HepG2 (cell line): ENCODE data around the gene SORBS2. TPM values are rescaled to one million over a fixed set of nuclear protein-coding genes. Genes with fewer than 3 reads are reported as not detected.

Experiments used
- ASH2L ChIP-seq: fragments of 300-600, 200-600 bp; sonication (generic); IDR thresholded peaks from 2 replicates; pipeline ENCODE4 v1.7.0; 2017; ENCODE audit warnings: low read depth, mild to moderate bottlenecking, moderate library complexity, mixed read lengths, low read length; ENCODE audit not compliant: insufficient read length
- BCL6 ChIP-seq: IDR thresholded peaks from 2 replicates; pipeline ENCODE4 v1.6.1; 2016; ENCODE audit warnings: missing genetic modification reagents, missing compliant biosample characterization
- KAT8 ChIP-seq: IDR thresholded peaks from 2 replicates; pipeline ENCODE4 v1.6.1; 2016; ENCODE audit warnings: missing genetic modification reagents, missing compliant biosample characterization
- MIER3 ChIP-seq: IDR thresholded peaks from 2 replicates; pipeline ENCODE4 v1.6.1; 2016; ENCODE audit warnings: missing compliant biosample characterization, borderline replicate concordance
- MIXL1 ChIP-seq: IDR thresholded peaks from 2 replicates; pipeline ENCODE4 v1.6.1; 2016
- RXRB ChIP-seq: IDR thresholded peaks from 2 replicates; pipeline ENCODE4 v1.6.1; 2016; ENCODE audit warnings: borderline replicate concordance, missing genetic modification reagents, missing compliant biosample characterization
- SOX13 ChIP-seq, 3 experiments: fragments of 450-650 bp in 1 of 3; sonication (generic) in 1 of 3; formaldehyde crosslinking in 1 of 3; IDR thresholded peaks in 2 of 3; conservative IDR thresholded peaks in 1 of 3; 2 replicates each; pipeline versions ENCODE4 v1.5.0 to v1.6.1; 2016 to 2020; ENCODE audit warnings: antibody characterized with exemption in 1 of 3, mild to moderate bottlenecking in 1 of 3, missing compliant biosample characterization in 1 of 3, missing genetic modification reagents in 1 of 3, moderate library complexity in 1 of 3
- XBP1 ChIP-seq: sonication (generic); formaldehyde crosslinking; IDR thresholded peaks from 2 replicates; pipeline ENCODE4 v1.5.0; 2020; ENCODE audit warnings: missing genetic modification reagents
- ZFP37 ChIP-seq: sonication (generic); formaldehyde crosslinking; IDR thresholded peaks from 2 replicates; pipeline ENCODE4 v1.4.0; 2020; ENCODE audit warnings: missing genetic modification reagents, borderline replicate concordance
- ZNF644 ChIP-seq: IDR thresholded peaks from 2 replicates; pipeline ENCODE4 v1.6.1; 2016; ENCODE audit warnings: low read depth
- polyA plus RNA-seq, 8 experiments: library from polyadenylated mRNA; depleted of rRNA in 3 of 8; stranded (reverse) in 7 of 8; unstranded in 1 of 8; fragments of >200 nt; fragmentation: Illumina TruSeq in 4 of 8; extraction: Trizol in 4 of 8; gene quantifications; 2 replicates each; pipeline versions ENCODE4 v1.2.1 to v1.2.3, GENCODE V29; 2011 to 2016; ENCODE audit warnings: low read depth in 4 of 8, missing spikeins in 1 of 8, mixed read lengths in 1 of 8; ENCODE audit not compliant: insufficient read depth in 1 of 8
- total RNA-seq, 5 experiments: library from RNA; depleted of rRNA; stranded (reverse); fragments of >200 nt; fragmentation: Illumina TruSeq; extraction: Trizol; gene quantifications; 2 replicates each; pipeline ENCODE4 v1.2.3, GENCODE V29; 2016; ENCODE audit warnings: low read depth in 1 of 5
- TF ChIP-seq, protein P1 (sequence below): sonication (generic); formaldehyde crosslinking; IDR thresholded peaks from 2 replicates; pipeline ENCODE4 v1.5.1; 2020; ENCODE audit warnings: mild to moderate bottlenecking, missing genetic modification reagents, borderline replicate concordance
- TF ChIP-seq, protein P2 (sequence below): sonication (generic); formaldehyde crosslinking; IDR thresholded peaks from 2 replicates; pipeline ENCODE4 v1.5.0; 2020; ENCODE audit warnings: mild to moderate bottlenecking, missing genetic modification reagents, borderline replicate concordance
- TF ChIP-seq, protein P3 (sequence below): sonication (generic); formaldehyde crosslinking; IDR thresholded peaks from 2 replicates; pipeline ENCODE4 v1.8.0; 2022; ENCODE audit warnings: mild to moderate bottlenecking, missing genetic modification reagents, borderline replicate concordance
- TF ChIP-seq, protein P4 (sequence below): IDR thresholded peaks from 2 replicates; pipeline ENCODE4 v1.6.1; 2016; ENCODE audit warnings: low read depth, control low read depth
- TF ChIP-seq, protein P5 (sequence below): sonication (generic); formaldehyde crosslinking; IDR thresholded peaks from 2 replicates; pipeline ENCODE4 v1.8.0; 2022; ENCODE audit warnings: missing genetic modification reagents, mild to moderate bottlenecking, inconsistent platforms, borderline replicate concordance

Gene SORBS2
- total and polyA plus RNA-seq, 2 of the 13 experiments (the other 11 are each of a cell fraction or from before 2014, with no cell fraction given): 25.0 to 80.5 TPM

DNA sequence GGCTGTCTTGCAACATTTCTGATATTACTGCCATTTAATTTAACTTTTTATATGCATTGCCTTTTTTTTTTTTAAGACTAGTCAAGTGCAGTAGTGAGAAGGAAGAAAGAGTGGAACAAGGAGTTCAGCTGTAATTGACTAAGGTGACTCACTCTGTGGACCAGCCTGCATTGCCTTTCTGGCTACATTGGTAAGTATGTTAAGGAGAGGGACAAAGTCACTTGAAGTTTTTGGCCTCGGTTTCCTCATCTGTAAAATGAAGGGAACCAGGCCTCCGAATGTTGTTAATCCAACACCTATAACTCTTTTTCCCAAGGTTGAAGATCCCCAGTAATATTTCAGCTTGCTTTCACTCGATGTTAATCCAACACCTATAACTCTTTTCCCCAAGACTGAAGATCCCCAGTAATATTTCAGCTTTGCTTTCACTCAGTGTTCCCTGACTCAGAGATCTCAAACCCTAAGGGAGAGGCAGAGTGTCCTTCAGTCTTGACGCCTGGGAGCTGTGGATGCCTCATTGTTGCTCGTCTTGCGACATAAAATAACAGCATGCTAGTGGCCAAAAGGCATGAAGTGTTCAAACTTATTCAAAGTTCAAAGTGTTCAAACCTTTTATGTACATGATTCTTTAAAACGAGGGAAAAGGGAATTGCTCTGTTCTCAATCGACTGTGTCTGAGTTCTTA, 102.0 kb downstream of the SORBS2 start (continued):
- 0 out of 2 replicates have a peak, but pooled peaks have one; percentile 45 for TF ChIP-seq KAT8 (CRISPR knock-in tag)
- TF ChIP-seq, protein P1, sequence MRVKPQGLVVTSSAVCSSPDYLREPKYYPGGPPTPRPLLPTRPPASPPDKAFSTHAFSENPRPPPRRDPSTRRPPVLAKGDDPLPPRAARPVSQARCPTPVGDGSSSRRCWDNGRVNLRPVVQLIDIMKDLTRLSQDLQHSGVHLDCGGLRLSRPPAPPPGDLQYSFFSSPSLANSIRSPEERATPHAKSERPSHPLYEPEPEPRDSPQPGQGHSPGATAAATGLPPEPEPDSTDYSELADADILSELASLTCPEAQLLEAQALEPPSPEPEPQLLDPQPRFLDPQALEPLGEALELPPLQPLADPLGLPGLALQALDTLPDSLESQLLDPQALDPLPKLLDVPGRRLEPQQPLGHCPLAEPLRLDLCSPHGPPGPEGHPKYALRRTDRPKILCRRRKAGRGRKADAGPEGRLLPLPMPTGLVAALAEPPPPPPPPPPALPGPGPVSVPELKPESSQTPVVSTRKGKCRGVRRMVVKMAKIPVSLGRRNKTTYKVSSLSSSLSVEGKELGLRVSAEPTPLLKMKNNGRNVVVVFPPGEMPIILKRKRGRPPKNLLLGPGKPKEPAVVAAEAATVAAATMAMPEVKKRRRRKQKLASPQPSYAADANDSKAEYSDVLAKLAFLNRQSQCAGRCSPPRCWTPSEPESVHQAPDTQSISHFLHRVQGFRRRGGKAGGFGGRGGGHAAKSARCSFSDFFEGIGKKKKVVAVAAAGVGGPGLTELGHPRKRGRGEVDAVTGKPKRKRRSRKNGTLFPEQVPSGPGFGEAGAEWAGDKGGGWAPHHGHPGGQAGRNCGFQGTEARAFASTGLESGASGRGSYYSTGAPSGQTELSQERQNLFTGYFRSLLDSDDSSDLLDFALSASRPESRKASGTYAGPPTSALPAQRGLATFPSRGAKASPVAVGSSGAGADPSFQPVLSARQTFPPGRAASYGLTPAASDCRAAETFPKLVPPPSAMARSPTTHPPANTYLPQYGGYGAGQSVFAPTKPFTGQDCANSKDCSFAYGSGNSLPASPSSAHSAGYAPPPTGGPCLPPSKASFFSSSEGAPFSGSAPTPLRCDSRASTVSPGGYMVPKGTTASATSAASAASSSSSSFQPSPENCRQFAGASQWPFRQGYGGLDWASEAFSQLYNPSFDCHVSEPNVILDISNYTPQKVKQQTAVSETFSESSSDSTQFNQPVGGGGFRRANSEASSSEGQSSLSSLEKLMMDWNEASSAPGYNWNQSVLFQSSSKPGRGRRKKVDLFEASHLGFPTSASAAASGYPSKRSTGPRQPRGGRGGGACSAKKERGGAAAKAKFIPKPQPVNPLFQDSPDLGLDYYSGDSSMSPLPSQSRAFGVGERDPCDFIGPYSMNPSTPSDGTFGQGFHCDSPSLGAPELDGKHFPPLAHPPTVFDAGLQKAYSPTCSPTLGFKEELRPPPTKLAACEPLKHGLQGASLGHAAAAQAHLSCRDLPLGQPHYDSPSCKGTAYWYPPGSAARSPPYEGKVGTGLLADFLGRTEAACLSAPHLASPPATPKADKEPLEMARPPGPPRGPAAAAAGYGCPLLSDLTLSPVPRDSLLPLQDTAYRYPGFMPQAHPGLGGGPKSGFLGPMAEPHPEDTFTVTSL (CRISPR knock-in tag): 0 out of 2 replicates have a peak, but pooled peaks have one; percentile 23
- TF ChIP-seq, protein P2, sequence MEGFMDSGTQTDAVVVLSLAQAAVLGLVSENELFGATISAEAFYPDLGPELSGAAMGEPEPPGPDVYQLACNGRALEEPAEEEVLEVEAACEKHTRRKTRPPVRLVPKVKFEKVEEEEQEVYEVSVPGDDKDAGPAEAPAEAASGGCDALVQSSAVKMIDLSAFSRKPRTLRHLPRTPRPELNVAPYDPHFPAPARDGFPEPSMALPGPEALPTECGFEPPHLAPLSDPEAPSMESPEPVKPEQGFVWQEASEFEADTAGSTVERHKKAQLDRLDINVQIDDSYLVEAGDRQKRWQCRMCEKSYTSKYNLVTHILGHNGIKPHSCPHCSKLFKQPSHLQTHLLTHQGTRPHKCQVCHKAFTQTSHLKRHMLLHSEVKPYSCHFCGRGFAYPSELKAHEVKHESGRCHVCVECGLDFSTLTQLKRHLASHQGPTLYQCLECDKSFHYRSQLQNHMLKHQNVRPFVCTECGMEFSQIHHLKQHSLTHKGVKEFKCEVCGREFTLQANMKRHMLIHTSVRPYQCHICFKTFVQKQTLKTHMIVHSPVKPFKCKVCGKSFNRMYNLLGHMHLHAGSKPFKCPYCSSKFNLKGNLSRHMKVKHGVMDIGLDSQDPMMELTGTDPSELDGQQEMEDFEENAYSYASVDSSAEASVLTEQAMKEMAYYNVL (CRISPR knock-in tag): 0 out of 2 replicates have a peak, but pooled peaks have one; percentile 38
- 0 out of 2 replicates have a peak, but pooled peaks have one; percentile 56 for TF ChIP-seq MIER3 (CRISPR knock-in tag)
- peak; percentile 65 for TF ChIP-seq BCL6 (CRISPR knock-in tag)
- TF ChIP-seq XBP1 (CRISPR knock-in tag): 0 out of 2 replicates have a peak, but pooled peaks have one; percentile 41
- TF ChIP-seq SOX13 (IDR thresholded peaks at IDR 0.05): peak; percentile 20; the same call in 1 of the 2 replicates
- peak in 1 of 2 experiments; percentile 82; a peak in 2 of 4 replicates for TF ChIP-seq SOX13 (CRISPR knock-in tag; conservative IDR thresholded peaks at IDR 0.05 in 1 of 2, IDR thresholded peaks at IDR 0.05 in 1 of 2)
- 0 out of 2 replicates have a peak, but pooled peaks have one; percentile 55 for TF ChIP-seq ZFP37 (CRISPR knock-in tag)
- TF ChIP-seq ASH2L: peak; percentile 38
- TF ChIP-seq, protein P3, sequence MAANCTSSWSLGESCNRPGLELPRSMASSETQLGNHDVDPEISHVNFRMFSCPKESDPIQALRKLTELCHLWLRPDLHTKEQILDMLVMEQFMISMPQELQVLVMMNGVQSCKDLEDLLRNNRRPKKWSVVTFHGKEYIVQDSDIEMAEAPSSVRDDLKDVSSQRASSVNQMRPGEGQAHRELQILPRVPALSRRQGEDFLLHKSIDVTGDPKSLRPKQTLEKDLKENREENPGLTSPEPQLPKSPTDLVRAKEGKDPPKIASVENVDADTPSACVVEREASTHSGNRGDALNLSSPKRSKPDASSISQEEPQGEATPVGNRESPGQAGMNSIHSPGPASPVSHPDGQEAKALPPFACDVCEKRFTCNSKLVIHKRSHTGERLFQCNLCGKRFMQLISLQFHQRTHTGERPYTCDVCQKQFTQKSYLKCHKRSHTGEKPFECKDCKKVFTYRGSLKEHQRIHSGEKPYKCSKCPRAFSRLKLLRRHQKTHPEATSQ: peak; percentile 29; the same call in 1 of the 2 replicates
- TF ChIP-seq, protein P4, sequence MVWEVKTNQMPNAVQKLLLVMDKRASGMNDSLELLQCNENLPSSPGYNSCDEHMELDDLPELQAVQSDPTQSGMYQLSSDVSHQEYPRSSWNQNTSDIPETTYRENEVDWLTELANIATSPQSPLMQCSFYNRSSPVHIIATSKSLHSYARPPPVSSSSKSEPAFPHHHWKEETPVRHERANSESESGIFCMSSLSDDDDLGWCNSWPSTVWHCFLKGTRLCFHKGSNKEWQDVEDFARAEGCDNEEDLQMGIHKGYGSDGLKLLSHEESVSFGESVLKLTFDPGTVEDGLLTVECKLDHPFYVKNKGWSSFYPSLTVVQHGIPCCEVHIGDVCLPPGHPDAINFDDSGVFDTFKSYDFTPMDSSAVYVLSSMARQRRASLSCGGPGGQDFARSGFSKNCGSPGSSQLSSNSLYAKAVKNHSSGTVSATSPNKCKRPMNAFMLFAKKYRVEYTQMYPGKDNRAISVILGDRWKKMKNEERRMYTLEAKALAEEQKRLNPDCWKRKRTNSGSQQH: no peak
- peak; percentile 51; the same call in 1 of the 2 replicates for TF ChIP-seq ZNF644 (CRISPR knock-in tag)
- TF ChIP-seq, protein P5, sequence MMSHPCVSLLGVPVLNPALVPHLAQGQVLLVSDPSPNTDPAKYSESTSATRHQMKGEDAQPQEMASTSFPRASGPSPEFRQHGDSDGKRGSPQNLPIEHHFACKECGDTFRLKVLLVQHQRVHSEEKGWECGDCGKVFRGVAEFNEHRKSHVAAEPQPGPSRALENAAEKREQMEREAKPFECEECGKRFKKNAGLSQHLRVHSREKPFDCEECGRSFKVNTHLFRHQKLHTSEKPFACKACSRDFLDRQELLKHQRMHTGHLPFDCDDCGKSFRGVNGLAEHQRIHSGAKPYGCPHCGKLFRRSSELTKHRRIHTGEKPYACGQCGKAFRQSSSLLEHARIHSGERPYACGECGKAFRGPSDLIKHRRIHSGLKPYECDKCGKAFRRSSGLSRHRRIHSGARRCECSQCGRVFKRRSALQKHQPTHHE (CRISPR knock-in tag): no peak
- peak; percentile 43 for TF ChIP-seq RXRB (CRISPR knock-in tag)
- TF ChIP-seq MIXL1 (CRISPR knock-in tag): 0 out of 2 replicates have a peak, but pooled peaks have one; percentile 31
